ENCODE measurements around the gene NCF1.
"Not testable (repeated sequence)": the region's sequence is repeated elsewhere in the genome, so short reads cannot be mapped to it uniquely, and the experiment has no call there.

NCF1 gene

DNA sequence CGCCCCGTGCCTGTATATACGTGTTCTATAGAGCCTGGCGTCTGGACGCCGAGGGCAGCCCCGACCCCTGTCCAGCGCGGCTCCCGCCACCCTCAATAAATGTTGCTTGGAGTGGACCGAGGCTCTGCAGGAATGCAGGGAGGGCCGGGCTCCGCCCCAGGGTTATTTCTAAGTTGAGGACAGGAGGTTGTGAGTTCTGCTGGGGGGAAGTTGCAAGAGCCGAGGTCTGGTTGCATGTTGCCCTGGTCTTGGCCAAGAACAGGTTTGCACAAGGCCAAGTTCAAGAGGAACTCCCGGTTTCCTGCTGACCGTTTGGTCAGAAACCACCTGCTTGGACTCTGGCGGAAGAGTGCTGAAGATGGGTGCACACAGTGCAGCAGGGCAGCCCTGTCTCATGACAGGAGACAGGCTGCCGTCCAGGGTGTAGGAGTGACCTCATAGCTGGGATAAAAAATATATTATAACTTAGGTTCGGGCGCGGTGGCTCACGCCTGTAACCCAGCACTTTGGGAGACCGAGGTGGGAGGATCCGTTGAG is 15.5 kb downstream of the NCF1 start:
- not testable (repeated sequence) for DNase-seq

DNA sequence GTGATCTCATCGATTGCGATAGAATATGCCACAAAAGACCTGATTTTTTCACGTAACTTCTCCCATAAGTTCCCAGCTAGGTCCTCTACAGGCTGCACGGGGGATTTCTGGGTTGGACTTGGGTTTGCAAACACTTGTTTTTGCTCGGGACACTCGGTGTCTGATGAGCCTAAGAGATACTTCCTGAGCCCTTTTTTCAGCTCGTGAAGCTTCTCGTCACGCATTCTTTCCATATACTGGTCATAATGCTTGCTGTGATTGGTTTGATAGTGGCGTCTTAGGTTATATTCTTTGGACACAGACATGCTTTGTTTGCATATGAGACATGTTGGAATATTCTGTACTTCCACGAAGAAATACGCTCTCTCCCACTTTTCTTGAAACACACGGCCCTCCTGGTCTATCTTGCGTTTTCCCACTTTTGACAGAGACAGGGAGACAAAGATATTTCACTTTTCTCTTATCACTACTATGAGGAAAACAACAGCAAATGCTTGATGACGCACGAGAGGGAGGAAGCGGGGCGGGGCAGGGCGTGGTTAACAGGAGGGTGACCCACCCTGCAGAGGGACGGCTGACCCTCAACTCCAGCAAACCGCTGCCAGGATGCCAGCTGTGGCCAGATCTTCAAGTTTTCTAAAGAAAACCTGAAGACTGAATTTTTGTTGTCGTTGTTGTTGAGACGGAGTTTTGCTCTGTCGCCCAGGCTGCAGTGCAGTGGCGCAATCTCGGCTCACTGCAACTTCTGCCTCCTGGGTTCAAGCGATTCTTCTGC is 24.2 kb downstream of the NCF1 start:
- not testable (repeated sequence) for DNase-seq

DNA sequence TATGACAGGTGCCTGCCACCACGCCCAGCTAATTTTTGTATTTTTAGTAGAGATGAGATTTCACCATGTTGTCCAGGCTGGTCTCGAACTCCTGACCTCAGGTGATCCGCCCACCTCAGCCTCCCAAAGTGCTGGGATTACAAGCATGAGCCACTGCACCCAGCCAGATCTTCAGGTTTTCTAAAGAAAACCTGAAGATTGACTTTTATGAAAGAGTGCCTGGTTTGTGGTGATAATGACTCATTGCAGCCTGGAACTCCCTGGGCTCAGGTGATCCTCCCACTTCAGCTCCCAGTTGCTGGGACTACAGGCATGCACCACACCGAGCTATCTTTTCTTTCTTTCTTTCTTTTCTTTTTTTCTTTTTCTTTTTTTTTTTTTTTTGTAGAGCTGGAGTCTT is 24.8 kb downstream of the NCF1 start:
- not testable (repeated sequence) for DNase-seq

DNA sequence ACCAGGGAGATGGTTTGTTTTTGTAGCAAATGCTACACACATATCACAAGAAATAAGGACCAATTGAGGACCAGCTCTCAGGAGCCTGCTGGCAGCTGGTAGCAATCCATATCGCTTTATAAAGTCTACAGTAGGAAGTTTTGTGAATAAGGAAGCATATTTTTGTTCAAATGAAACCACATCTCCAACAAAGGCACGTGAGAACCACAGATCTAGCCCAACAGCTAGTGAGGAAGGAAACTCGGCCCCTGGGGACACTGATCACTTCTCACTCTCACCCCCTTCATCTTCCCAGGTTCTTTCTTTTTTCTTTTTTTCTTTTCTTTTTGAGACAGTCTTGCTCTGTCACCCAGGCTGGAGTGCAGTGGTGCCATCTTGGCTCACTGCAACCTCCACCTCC is 42.1 kb downstream of the NCF1 start:
- not testable (repeated sequence) for DNase-seq

DNA sequence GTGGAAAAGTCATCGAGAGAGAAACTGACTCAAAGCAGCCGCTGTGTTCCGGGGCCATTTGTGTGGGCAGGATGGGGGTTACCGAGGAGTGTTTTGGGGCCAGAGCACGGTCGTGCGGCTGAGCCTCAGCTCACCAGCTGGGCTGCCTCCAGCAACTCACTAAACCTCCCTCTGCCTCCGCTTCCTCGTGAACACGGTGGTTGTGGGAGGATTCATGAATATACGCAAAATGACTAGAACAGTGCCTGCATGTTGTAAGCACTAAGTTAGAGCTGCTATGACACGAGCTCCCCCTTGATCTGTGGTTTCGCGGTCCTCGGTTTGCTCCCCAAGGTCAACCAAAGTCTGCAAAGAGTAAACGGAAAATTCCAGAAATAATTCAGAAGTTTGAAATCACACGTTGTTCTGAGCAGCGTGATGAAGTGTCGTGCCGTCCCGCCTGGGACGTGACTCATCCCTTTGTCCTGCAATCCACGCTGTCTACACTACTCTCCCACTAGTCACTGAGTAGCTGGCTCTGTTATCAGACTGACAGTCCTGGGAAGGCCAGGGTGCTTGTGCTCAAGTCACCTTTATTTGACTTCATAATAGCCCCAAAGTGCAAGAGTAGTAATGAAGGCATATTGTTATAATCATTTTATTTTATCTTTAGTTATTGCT is 46.5 kb downstream of the NCF1 start:
- DNase-seq = not testable (repeated sequence)

DNA sequence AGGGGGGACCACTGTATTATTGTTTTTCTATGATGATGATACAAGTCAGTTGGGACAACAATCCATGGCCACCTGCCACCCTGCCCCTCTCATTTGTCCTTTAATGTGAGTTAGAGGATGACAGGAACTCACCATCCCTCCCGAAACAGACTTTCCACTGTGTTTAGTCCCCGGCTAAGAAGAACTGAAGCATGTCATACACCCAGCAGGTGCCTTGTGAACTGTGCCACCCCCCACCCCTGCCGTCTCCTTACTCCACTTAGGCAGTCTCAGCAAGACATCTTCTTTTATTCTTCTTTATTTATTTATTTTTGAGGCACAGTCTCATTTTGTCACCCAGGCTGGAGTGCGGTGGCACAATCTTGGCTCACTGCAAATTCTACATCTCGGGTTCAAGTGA is 47.4 kb downstream of the NCF1 start:
- not testable (repeated sequence) for DNase-seq

DNA sequence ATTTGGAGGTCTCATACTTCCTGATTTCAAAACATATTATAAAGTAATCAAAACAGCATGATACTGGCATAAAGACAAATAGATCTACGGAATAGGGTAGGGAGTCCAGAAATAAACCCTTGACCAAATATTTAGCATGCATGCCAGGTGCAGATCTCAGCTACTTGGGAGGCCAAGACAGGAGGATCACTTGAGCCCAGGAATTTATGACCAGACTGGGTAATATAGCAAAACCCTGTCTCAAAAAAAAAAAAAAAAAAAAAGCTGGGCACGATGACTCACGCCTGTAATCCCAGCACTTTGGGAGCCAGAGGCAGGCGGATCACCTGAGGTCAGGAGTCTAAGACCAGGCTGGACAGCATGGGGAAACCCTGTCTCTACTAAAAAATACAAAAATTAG is 56.1 kb downstream of the NCF1 start:
- DNase-seq = not testable (repeated sequence)

DNA sequence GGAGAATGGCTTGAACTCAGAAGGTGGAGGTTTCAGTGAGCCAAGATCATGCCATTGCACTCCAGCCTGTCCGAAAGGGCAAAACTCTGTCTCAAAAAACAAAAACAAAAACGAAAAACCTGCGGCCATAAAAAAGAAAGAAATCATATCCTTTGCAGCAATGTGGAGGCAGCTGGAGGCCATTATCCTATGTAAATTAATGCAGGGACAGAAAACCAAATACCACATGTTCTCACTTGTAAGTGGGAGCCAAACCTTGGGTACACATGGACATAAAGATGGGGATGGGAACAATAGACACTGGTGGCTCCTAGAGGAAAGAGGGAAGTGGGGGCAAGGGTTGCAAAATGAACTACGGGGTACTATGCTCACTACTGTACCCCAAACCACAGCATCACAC is 56.6 kb downstream of the NCF1 start:
- not testable (repeated sequence) for DNase-seq

Measured in NCI-H1048 (cell line).